T-helper 17 cell (primary cell): ENCODE data around the gene ERMARD. TPM values are rescaled to one million over a fixed set of nuclear protein-coding genes. Genes with fewer than 3 reads are reported as not detected.
"Not testable (repeated sequence)": the region's sequence is repeated elsewhere in the genome, so short reads cannot be mapped to it uniquely, and the experiment has no call there.

ENCODE experiments used
- ATAC-seq: fragments of 150-1000 bp; cut with Tn5 transposase; 2 replicates; pipeline ENCODE4 v1.10.0; 2021; ENCODE audit warnings: mild to moderate bottlenecking, moderate library complexity
- DNase-seq, 3 donors: peaks; one replicate each; pipeline versions ENCODE4 v3.0.0 to v3.0.0-alpha.2; 2020 to 2021
- H3K9me3 ChIP-seq: one replicate; pipeline ENCODE4 v1.7.0; 2013; ENCODE audit warnings: low read length, mild to moderate bottlenecking; ENCODE audit not compliant: control insufficient read depth, poor library complexity, severe bottlenecking
- H3K27ac Mint-ChIP-seq: one replicate; pipeline ENCODE4 v1.8.0; 2022; ENCODE audit warnings: mild to moderate bottlenecking, moderate library complexity, mixed read lengths
- H3K27me3 Mint-ChIP-seq: one replicate; pipeline ENCODE4 v1.8.0; 2022; ENCODE audit warnings: mixed read lengths
- H3K36me3 Mint-ChIP-seq: one replicate; pipeline ENCODE4 v1.8.0; 2022; ENCODE audit warnings: low read depth, mixed read lengths
- H3K4me1 Mint-ChIP-seq: one replicate; pipeline ENCODE4 v1.8.0; 2022; ENCODE audit warnings: mild to moderate bottlenecking, mixed read lengths
- H3K4me3 Mint-ChIP-seq: one replicate; pipeline ENCODE4 v1.8.0; 2022; ENCODE audit warnings: mild to moderate bottlenecking, moderate library complexity, mixed read lengths
- total RNA-seq, 4 donors: library from RNA in 2 of 4; stranded (reverse) in 2 of 4; gene quantifications; one replicate each; pipeline ENCODE4 v1.2.3 and lab custom pipeline; 2022 to 2026

The ERMARD gene
- total RNA-seq, 2 donors from 2014 or later, result 28.9 to 31.7 TPM

- peaks cover 5% of the 10 kb centered on the region for H3K36me3 Mint-ChIP-seq
- no peaks in the 10 kb centered on the region for H3K27me3 Mint-ChIP-seq
- H3K27ac Mint-ChIP-seq, result peak overlapping the region; percentile 99
- ATAC-seq (peak; percentile 35), DNase-seq (no peak)
- H3K4me1 Mint-ChIP-seq, result peaks cover 26% of the 10 kb centered on the region
- peak overlapping the region; percentile 98 for H3K4me3 Mint-ChIP-seq
- no peaks in the 10 kb centered on the region for H3K9me3 ChIP-seq
Measured at GRCh38 chr6:169752074-169752623, 727 bp downstream of the ERMARD start.

GRCh38 chr6:169755162-169755561, 3.7 kb downstream of the ERMARD start:
- DNase-seq (no peak), ATAC-seq (no peak)
- no peaks in the 10 kb centered on the region for H3K9me3 ChIP-seq
- Mint-ChIP-seq H3K27ac (no peak overlapping the region), H3K27me3 (no peaks in the 10 kb centered on the region), H3K36me3 (peaks cover 9% of the 10 kb centered on the region), H3K4me1 (peaks cover 25% of the 10 kb centered on the region), H3K4me3 (no peak overlapping the region)

GRCh38 chr6:169763308-169763707, 11.9 kb downstream of the ERMARD start:
- Mint-ChIP-seq H3K4me1 (peaks cover 7% of the 10 kb centered on the region), H3K27ac (no peak overlapping the region), H3K27me3 (no peaks in the 10 kb centered on the region), H3K4me3 (no peak overlapping the region), H3K36me3 (peaks cover 5% of the 10 kb centered on the region)
- no peaks in the 10 kb centered on the region for H3K9me3 ChIP-seq
- ATAC-seq (no peak), DNase-seq (no peak)

GRCh38 chr6:169763881-169764280, 12.5 kb downstream of the ERMARD start:
- peaks cover 7% of the 10 kb centered on the region for H3K4me1 Mint-ChIP-seq
- ATAC-seq, result no peak

GRCh38 chr6:169765789-169766188, 14.4 kb downstream of the ERMARD start:
- ATAC-seq, H3K36me3 Mint-ChIP-seq, H3K9me3 ChIP-seq, H3K27ac Mint-ChIP-seq, H3K27me3 Mint-ChIP-seq, H3K4me1 Mint-ChIP-seq, H3K4me3 Mint-ChIP-seq, DNase-seq: not testable (repeated sequence)

More at GRCh38 chr6:169763881-169764280, 12.5 kb downstream of the ERMARD start:
- no peaks in the 10 kb centered on the region for H3K9me3 ChIP-seq
- H3K4me3 Mint-ChIP-seq, result no peak overlapping the region
- H3K36me3 Mint-ChIP-seq, result peaks cover 5% of the 10 kb centered on the region
- no peak overlapping the region for H3K27ac Mint-ChIP-seq
- no peak for DNase-seq
- no peaks in the 10 kb centered on the region for H3K27me3 Mint-ChIP-seq

- no peak overlapping the region for H3K4me3 Mint-ChIP-seq
- ATAC-seq (no peak), DNase-seq (no peak)
- H3K36me3 Mint-ChIP-seq, result peaks cover 5% of the 10 kb centered on the region
- H3K27ac Mint-ChIP-seq, result no peak overlapping the region
- H3K9me3 ChIP-seq, result no peaks in the 10 kb centered on the region
- H3K27me3 Mint-ChIP-seq, result no peaks in the 10 kb centered on the region
- H3K4me1 Mint-ChIP-seq, result peaks cover 7% of the 10 kb centered on the region
Measured at GRCh38 chr6:169766232-169766631, 14.8 kb downstream of the ERMARD start.

GRCh38 chr6:169766921-169767736, 15.7 kb downstream of the ERMARD start:
- no peaks in the 10 kb centered on the region for H3K27me3 Mint-ChIP-seq
- peaks cover 5% of the 10 kb centered on the region for H3K36me3 Mint-ChIP-seq
- H3K9me3 ChIP-seq, result no peaks in the 10 kb centered on the region
- no peak for ATAC-seq
- peaks cover 7% of the 10 kb centered on the region for H3K4me1 Mint-ChIP-seq
- no peak for DNase-seq
- H3K27ac Mint-ChIP-seq, result no peak overlapping the region
- H3K4me3 Mint-ChIP-seq, result no peak overlapping the region

GRCh38 chr6:169774347-169774746, 22.9 kb downstream of the ERMARD start:
- Mint-ChIP-seq H3K27ac (no peak overlapping the region), H3K27me3 (no peaks in the 10 kb centered on the region), H3K36me3 (peaks cover 2% of the 10 kb centered on the region), H3K4me1 (no peaks in the 10 kb centered on the region), H3K4me3 (no peak overlapping the region)
- H3K9me3 ChIP-seq, result no peaks in the 10 kb centered on the region
- no peak for ATAC-seq
- no peak for DNase-seq

GRCh38 chr6:169775321-169775720, 23.9 kb downstream of the ERMARD start:
- ATAC-seq, result no peak
- peaks cover 2% of the 10 kb centered on the region for H3K36me3 Mint-ChIP-seq
- H3K4me3 Mint-ChIP-seq, result no peak overlapping the region
- H3K9me3 ChIP-seq, result no peaks in the 10 kb centered on the region
- H3K4me1 Mint-ChIP-seq, result no peaks in the 10 kb centered on the region
- no peak for DNase-seq
- no peak overlapping the region for H3K27ac Mint-ChIP-seq
- no peaks in the 10 kb centered on the region for H3K27me3 Mint-ChIP-seq

GRCh38 chr6:169776379-169776778, 25.0 kb downstream of the ERMARD start:
- ATAC-seq (no peak), DNase-seq (no peak)
- H3K9me3 ChIP-seq, result no peaks in the 10 kb centered on the region
- H3K4me3 Mint-ChIP-seq, result no peak overlapping the region
- H3K4me1 Mint-ChIP-seq, result no peaks in the 10 kb centered on the region
- peaks cover 2% of the 10 kb centered on the region for H3K36me3 Mint-ChIP-seq
- no peaks in the 10 kb centered on the region for H3K27me3 Mint-ChIP-seq
- no peak overlapping the region for H3K27ac Mint-ChIP-seq

GRCh38 chr6:169777896-169778295, 26.5 kb downstream of the ERMARD start:
- Mint-ChIP-seq H3K27ac (no peak overlapping the region), H3K27me3 (no peaks in the 10 kb centered on the region), H3K4me1 (no peaks in the 10 kb centered on the region), H3K4me3 (no peak overlapping the region), H3K36me3 (peaks cover 2% of the 10 kb centered on the region)
- no peak for ATAC-seq
- no peaks in the 10 kb centered on the region for H3K9me3 ChIP-seq
- DNase-seq, result no peak

- no peaks in the 10 kb centered on the region for H3K36me3 Mint-ChIP-seq
- ATAC-seq, result no peak
- H3K27me3 Mint-ChIP-seq, result no peaks in the 10 kb centered on the region
- no peaks in the 10 kb centered on the region for H3K9me3 ChIP-seq
- no peaks in the 10 kb centered on the region for H3K4me1 Mint-ChIP-seq
- no peak for DNase-seq
- no peak overlapping the region for H3K4me3 Mint-ChIP-seq
- H3K27ac Mint-ChIP-seq, result no peak overlapping the region
Measured at GRCh38 chr6:169778646-169779045, 27.2 kb downstream of the ERMARD start.

- H3K9me3 ChIP-seq, result no peaks in the 10 kb centered on the region
- Mint-ChIP-seq H3K36me3 (no peaks in the 10 kb centered on the region), H3K27ac (no peak overlapping the region), H3K4me3 (no peak overlapping the region), H3K27me3 (no peaks in the 10 kb centered on the region), H3K4me1 (no peaks in the 10 kb centered on the region)
- ATAC-seq (no peak), DNase-seq (no peak)
Measured at GRCh38 chr6:169779092-169779815, 27.8 kb downstream of the ERMARD start.
